Mesodermal cell (in vitro differentiated cells): ENCODE results near the gene TRIM25.

Experiments
- H3K27ac ChIP-seq: 2 replicates; pipeline ENCODE4 v1.7.0; 2013; ENCODE audit warnings: mild to moderate bottlenecking, low read depth, low read length, moderate library complexity; ENCODE audit not compliant: severe bottlenecking
- H3K36me3 ChIP-seq: 2 replicates; pipeline ENCODE4 v1.7.1; 2013; ENCODE audit warnings: mild to moderate bottlenecking, low read length, moderate library complexity; ENCODE audit not compliant: control insufficient read depth, insufficient read depth
- H3K4me1 ChIP-seq: one replicate; pipeline ENCODE4 v1.7.1; 2013; ENCODE audit warnings: mild to moderate bottlenecking, low read length; ENCODE audit not compliant: insufficient read depth, control insufficient read depth, poor library complexity, severe bottlenecking
- H3K4me3 ChIP-seq: 2 replicates; pipeline ENCODE4 v1.7.0; 2013; ENCODE audit warnings: low read length, control low read depth, mild to moderate bottlenecking; ENCODE audit not compliant: insufficient read depth, poor library complexity, severe bottlenecking; ENCODE audit errors: extremely low read depth
- H3K9me3 ChIP-seq: 2 replicates; pipeline ENCODE4 v1.7.1; 2013; ENCODE audit warnings: mild to moderate bottlenecking, low read length, moderate library complexity; ENCODE audit not compliant: control insufficient read depth
- WGBS, 2 experiments: methylation state at CpG; one replicate each; pipeline ENCODE4 v1.1.5; 2013; ENCODE audit warnings: missing lambda C conversion rate in 2 of 2; ENCODE audit not compliant: insufficient coverage in 2 of 2; 5-methylcytosine and 5-hydroxymethylcytosine counted together

TRIM25 gene

GRCh38 chr17:56909742-56910508, 3.9 kb downstream of the TRIM25 start:
- no peaks in the 10 kb centered on the region for H3K9me3 ChIP-seq
- H3K36me3 ChIP-seq = peaks cover 15% of the 10 kb centered on the region
- WGBS, 2 experiments = 93 to 95% methylated on average over 3 to 6 of the region's 6 CpGs
- no peak overlapping the region for H3K4me3 ChIP-seq
- H3K27ac ChIP-seq = no peak overlapping the region
- H3K4me1 ChIP-seq = peaks cover 3% of the 10 kb centered on the region

- Histone ChIP-seq H3K4me1 (no peaks in the 10 kb centered on the region), H3K27ac (no peak overlapping the region), H3K4me3 (no peak overlapping the region), H3K36me3 (peaks cover 29% of the 10 kb centered on the region), H3K9me3 (peaks cover 8% of the 10 kb centered on the region)
- WGBS, 2 experiments = 86 to 88% methylated on average over 8 to 9 of the region's 9 CpGs
These were observed 5.8 kb downstream of the TRIM25 start for GRCh38 chr17:56908001-56908542.

DNA sequence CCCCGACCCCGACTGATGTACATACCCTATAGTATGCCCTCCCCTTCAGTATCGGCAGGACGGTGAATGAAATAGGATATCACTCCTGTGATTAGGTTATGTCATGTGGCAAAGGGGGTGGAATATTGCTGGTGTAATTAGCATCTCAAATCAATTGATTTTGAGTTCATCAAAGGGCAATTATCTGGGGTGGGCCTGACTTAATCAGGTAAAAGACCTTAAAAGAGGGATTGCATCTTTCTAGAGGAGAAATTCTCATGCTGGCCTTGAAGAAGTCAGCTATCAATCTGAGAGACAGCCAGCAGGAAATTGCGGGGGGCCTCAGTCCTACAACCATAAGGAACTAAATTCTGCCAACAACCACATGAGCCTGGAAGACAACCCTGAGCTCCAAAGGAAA, 10.3 kb downstream of the TRIM25 start:
- H3K9me3 ChIP-seq = peaks cover 8% of the 10 kb centered on the region
- 80% methylated on average over 1 of the region's 5 CpGs; no CpG with 5 or more reads in 1 of the 2 experiments for WGBS, 2 experiments

DNA sequence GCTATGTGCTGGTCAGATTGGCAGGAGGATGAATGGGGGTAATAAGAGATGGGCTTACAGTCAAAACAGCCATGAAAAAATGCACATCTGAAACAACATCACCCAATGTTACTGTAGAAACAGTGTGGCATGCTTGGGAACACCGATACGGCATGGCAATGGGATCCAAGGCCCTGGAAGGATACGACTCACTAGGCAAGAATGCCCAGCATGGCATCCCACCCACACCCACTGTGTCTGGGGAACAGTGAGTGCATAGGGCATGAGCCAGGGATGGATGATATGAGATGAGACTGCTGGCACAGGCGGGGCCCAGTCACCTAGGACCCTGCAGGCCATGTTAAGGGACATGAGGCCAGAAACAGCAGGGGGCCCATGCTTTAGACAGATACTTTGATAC, 11.5 kb downstream of the TRIM25 start:
- Histone ChIP-seq H3K9me3 (peaks cover 8% of the 10 kb centered on the region), H3K4me3 (no peak overlapping the region), H3K4me1 (peaks cover 10% of the 10 kb centered on the region), H3K36me3 (peaks cover 43% of the 10 kb centered on the region), H3K27ac (no peak overlapping the region)
- WGBS, 2 experiments = 90 to 98% methylated on average over 1 to 4 of the region's 4 CpGs

More for the DNA sequence above, 10.3 kb downstream of the TRIM25 start:
- Histone ChIP-seq H3K36me3 (peaks cover 46% of the 10 kb centered on the region), H3K27ac (no peak overlapping the region), H3K4me1 (peaks cover 10% of the 10 kb centered on the region), H3K4me3 (no peak overlapping the region)

GRCh38 chr17:56899403-56899802, 14.4 kb downstream of the TRIM25 start:
- peaks cover 20% of the 10 kb centered on the region for H3K4me1 ChIP-seq
- WGBS, 2 experiments = 95 to 96% methylated on average over 6 to 7 of the region's 7 CpGs
- H3K27ac ChIP-seq = no peak overlapping the region
- H3K9me3 ChIP-seq = peaks cover 5% of the 10 kb centered on the region
- H3K36me3 ChIP-seq = peaks cover 34% of the 10 kb centered on the region
- H3K4me3 ChIP-seq = no peak overlapping the region

DNA sequence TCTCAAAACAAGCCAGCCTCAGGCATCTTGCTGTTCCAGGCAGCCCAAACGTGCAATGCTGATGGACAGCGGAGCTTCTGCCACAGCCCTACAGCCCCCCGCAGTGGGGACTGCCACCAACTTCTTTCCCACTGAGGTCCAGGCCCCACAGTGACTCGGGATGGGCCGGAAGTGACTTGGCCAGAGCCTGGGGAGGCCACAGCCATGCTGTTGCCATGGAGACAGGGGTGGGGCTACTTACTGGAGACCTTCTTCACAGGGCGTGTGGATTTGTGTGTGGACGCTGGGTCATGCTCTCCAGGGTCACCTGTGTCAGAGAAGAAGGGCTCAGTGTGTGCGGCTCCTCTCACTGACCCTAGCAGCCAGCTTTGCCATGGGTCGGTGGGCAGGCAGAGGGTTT, 15.0 kb downstream of the TRIM25 start:
- Histone ChIP-seq H3K4me1 (peaks cover 20% of the 10 kb centered on the region), H3K27ac (no peak overlapping the region), H3K9me3 (peaks cover 4% of the 10 kb centered on the region), H3K36me3 (peaks cover 29% of the 10 kb centered on the region), H3K4me3 (no peak overlapping the region)
- WGBS, 2 experiments = 74 to 77% methylated on average over 6 to 7 of the region's 9 CpGs

DNA sequence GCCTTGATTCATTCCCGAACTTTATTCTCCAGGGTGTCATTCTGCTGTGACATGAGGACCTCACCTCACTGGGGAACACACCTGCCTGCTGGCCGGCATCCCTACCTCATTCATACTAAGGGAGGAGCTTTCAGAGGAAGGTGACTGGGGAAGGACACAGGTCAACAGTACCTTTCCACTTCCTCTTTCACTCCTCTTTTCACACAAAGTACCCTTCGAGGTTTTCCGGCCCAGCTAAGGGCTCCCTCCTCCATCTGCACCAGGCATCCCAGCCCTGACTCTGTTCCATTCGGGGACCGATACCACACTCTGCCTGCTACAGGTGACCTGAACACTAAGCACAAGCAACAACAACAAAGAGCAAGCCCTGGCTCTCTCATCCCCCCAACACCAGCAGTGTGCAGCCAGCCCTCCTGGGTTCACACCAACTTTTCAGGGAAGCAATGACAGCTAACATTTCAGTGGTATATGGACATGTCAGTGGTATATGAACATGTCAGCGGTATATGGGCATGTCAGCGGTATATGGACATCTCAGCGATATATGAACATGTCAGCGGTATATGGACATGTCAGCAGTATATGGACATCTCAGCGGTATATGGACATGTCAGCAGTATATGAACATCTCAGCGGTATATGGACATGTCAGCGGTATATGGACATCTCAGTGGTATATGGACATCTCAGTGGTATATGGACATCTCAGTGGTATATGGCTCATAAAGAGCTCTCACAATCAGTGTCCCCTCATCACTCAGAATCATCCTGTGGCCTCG, 16.0 kb downstream of the TRIM25 start:
- Histone ChIP-seq H3K36me3 (peaks cover 24% of the 10 kb centered on the region), H3K4me3 (no peak overlapping the region), H3K27ac (no peak overlapping the region), H3K4me1 (peaks cover 20% of the 10 kb centered on the region), H3K9me3 (no peaks in the 10 kb centered on the region)
- 91 to 98% methylated on average over 8 to 11 of the region's 14 CpGs for WGBS, 2 experiments

- Histone ChIP-seq H3K4me1 (peaks cover 13% of the 10 kb centered on the region), H3K4me3 (no peak overlapping the region), H3K27ac (no peak overlapping the region), H3K36me3 (peaks cover 25% of the 10 kb centered on the region), H3K9me3 (no peaks in the 10 kb centered on the region)
- WGBS, 2 experiments = 82 to 90% methylated on average over 4 of the region's 4 CpGs
These were observed 16.9 kb downstream of the TRIM25 start for GRCh38 chr17:56896968-56897359.

DNA sequence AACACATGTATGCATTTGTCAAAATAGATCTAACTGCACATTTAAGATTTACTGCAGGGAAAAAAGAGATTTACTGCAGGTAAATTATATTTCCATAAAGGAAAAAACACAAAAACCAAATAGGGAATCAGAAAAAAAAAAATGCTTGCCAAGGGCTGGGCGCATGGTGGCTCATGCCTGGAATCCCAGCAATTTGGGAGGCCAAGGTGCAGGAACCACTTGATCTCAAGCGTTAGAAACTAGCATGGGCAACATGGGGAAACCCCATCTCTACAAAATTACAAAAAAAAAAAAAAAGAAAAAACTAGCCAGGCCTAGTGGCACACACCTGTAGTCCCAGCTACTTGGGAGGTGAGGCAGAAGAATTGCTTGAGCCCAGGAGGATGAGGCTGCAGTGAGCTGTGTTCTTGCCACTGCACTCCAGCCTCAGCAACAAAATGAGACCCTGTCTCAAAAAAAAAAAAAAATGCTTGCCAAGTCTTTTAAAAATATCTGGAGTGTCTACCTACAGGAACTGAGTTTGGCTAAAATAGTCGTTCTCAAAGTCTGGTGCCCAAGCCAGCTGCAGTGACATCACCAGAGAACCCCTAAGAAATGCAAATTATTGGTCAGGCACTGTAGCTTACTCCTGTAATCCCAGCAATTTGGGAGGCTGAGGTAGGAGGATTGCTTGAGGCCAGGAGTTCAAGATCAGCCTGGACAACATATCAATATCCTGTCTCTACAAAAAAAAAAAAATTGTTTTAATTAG, 17.5 kb downstream of the TRIM25 start:
- Histone ChIP-seq H3K36me3 (peaks cover 27% of the 10 kb centered on the region), H3K4me3 (no peak overlapping the region), H3K27ac (no peak overlapping the region), H3K9me3 (no peaks in the 10 kb centered on the region), H3K4me1 (peaks cover 10% of the 10 kb centered on the region)
- WGBS, 2 experiments = 71 to 93% methylated on average over 1 to 2 of the region's 3 CpGs

DNA sequence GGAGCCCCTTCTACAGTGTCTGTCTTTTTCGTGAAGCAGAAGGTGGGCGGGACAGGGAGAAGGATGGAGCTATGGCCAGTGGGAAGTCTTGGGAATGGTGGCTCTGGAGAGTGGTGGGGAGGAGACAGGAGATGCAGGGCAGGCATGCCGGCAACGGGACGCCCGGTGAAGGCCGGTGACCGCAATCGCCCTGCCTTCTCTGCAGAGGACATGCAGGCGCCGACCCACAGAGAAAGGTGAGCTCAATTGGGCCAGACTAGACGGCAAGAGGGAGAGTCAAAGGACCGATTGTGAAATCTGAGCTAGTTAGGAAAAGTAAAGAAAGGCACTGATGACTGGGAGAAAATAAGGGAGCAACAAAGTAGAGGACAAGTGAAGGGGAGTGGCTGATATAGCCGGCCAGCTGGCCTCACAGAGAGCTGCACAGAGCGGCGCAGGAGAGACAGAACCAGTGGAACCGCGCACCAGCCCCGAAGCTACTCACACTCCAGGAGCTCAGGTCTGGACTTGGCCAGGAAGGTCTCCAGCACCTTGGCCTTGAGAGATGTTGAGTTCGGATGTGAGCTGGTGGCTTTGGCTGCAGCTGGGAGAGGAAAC, 18.9 kb downstream of the TRIM25 start:
- H3K4me1 ChIP-seq = peaks cover 10% of the 10 kb centered on the region
- no peaks in the 10 kb centered on the region for H3K9me3 ChIP-seq
- no peak overlapping the region for H3K4me3 ChIP-seq
- peaks cover 32% of the 10 kb centered on the region for H3K36me3 ChIP-seq
- 96 to 97% methylated on average over 17 to 19 of the region's 20 CpGs for WGBS, 2 experiments
- H3K27ac ChIP-seq = no peak overlapping the region
